ENCODE measurements around the gene PDLIM4.

Gene PDLIM4

GRCh38 chr5:132218321-132218720 lies 39.2 kb upstream of the PDLIM4 start:
- Histone ChIP-seq H3K27me3 (ENCODE audit: insufficient read depth, poor library complexity, severe bottlenecking) (no peaks in the 10 kb centered on the region), H3K4me3 (replicated peaks; ENCODE audit: insufficient read depth, low read length) (no peak overlapping the region), H3K27ac (replicated peaks) (no peak overlapping the region)
- DNase-seq (ENCODE audit: low read depth in 1 of 2, low spot score in 1 of 2), result no peak
- no peak for TF ChIP-seq REST (IDR thresholded peaks at IDR 0.05; ENCODE audit: insufficient replicate concordance, low read depth)
- no peak for TF ChIP-seq SPI1 (IDR thresholded peaks at IDR 0.05; ENCODE audit: borderline replicate concordance, low read depth)
- TF ChIP-seq GABPA (IDR thresholded peaks at IDR 0.05; ENCODE audit: low read depth), result no peak
- no peak for TF ChIP-seq POLR2AphosphoS5 (IDR thresholded peaks at IDR 0.05; ENCODE audit: low read depth)
- no peak for TF ChIP-seq CTCF (IDR thresholded peaks at IDR 0.05; ENCODE audit: insufficient read depth, low read length)

- no peak for DNase-seq (ENCODE audit: low read depth in 1 of 2, low spot score in 1 of 2)
- TF ChIP-seq GABPA (IDR thresholded peaks at IDR 0.05; ENCODE audit: low read depth), result no peak
- no peak for TF ChIP-seq POLR2AphosphoS5 (IDR thresholded peaks at IDR 0.05; ENCODE audit: low read depth)
- TF ChIP-seq REST (IDR thresholded peaks at IDR 0.05; ENCODE audit: insufficient replicate concordance, low read depth), result no peak
- TF ChIP-seq SPI1 (IDR thresholded peaks at IDR 0.05; ENCODE audit: borderline replicate concordance, low read depth), result no peak
- no peak for TF ChIP-seq CTCF (IDR thresholded peaks at IDR 0.05; ENCODE audit: insufficient read depth, low read length)
These were observed 38.1 kb upstream of the PDLIM4 start for GRCh38 chr5:132219289-132219970.

DNA sequence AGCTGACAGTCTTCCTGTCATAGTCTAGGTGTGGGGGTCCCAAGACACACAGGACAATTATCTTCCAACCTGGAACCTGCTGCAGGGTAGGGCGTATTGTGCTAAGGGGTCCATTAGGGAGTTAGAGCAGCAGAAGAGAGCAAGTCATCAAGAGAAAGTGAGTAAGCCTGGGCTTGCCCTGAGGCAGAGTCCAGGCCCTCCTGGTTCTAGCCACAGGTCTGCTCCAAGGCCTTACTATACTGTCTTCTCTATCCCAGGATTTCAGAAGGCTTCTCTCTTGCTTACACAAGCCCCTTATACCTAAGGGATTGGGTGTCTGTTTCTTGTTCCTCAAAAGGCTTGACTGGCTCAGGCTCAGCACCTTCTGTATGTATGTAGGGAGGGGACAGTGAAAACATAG lies 37.5 kb upstream of the PDLIM4 start:
- TF ChIP-seq REST (IDR thresholded peaks at IDR 0.05; ENCODE audit: insufficient replicate concordance, low read depth) (no peak), CTCF (IDR thresholded peaks at IDR 0.05; ENCODE audit: insufficient read depth, low read length) (no peak), POLR2AphosphoS5 (IDR thresholded peaks at IDR 0.05; ENCODE audit: low read depth) (no peak), GABPA (IDR thresholded peaks at IDR 0.05; ENCODE audit: low read depth) (no peak), SPI1 (IDR thresholded peaks at IDR 0.05; ENCODE audit: borderline replicate concordance, low read depth) (no peak)

More at GRCh38 chr5:132219289-132219970, 38.1 kb upstream of the PDLIM4 start:
- no peaks in the 10 kb centered on the region for H3K27me3 ChIP-seq (ENCODE audit: insufficient read depth, poor library complexity, severe bottlenecking)
- H3K27ac ChIP-seq (replicated peaks), result no peak overlapping the region
- no peak overlapping the region for H3K4me3 ChIP-seq (replicated peaks; ENCODE audit: insufficient read depth, low read length)

More for the DNA sequence above, 37.5 kb upstream of the PDLIM4 start:
- no peaks in the 10 kb centered on the region for H3K27me3 ChIP-seq (ENCODE audit: insufficient read depth, poor library complexity, severe bottlenecking)
- no peak overlapping the region for H3K27ac ChIP-seq (replicated peaks)
- no peak overlapping the region for H3K4me3 ChIP-seq (replicated peaks; ENCODE audit: insufficient read depth, low read length)
- no peak for DNase-seq (ENCODE audit: low read depth in 1 of 2, low spot score in 1 of 2)
